ACHN (cell line): Measurements from ENCODE around the gene TST.
A peak's percentile ranks its signal among the peaks of the same experiment; 100 is the strongest.
"Not testable (repeated sequence)": the region's sequence is repeated elsewhere in the genome, so short reads cannot be mapped to it uniquely, and the experiment has no call there.

ENCODE experiments used
- DNase-seq: peaks from one replicate; pipeline ENCODE4 v3.0.0-alpha.2; 2015
- in situ Hi-C: cut with HindIII; loops from 2 replicates; pipeline ENCODE4 v1.10.0; 2017; ENCODE audit warnings: low sequenced_read_pairs, low pct_ligation_motif_present, low pct_unique_long_range_greater_than_20kb

Gene TST

GRCh38 chr22:37000676-37001534, 18.3 kb downstream of the TST start:
- no peak for DNase-seq
- in situ Hi-C loops, result no loop called here

- no peak for DNase-seq
- in situ Hi-C loops, result no loop called here
These were observed 19.8 kb downstream of the TST start for GRCh38 chr22:36999463-36999862.

- peak; percentile 11 for DNase-seq
- in situ Hi-C loops, result no loop called here
These were observed 20.5 kb downstream of the TST start for GRCh38 chr22:36998620-36999351.

GRCh38 chr22:36997746-36998145, 21.5 kb downstream of the TST start:
- in situ Hi-C loops, result no loop called here
- no peak for DNase-seq

- in situ Hi-C loops, result no loop called here
These were observed 28.0 kb downstream of the TST start for GRCh38 chr22:36991206-36991605.

GRCh38 chr22:36990457-36990856, 28.8 kb downstream of the TST start:
- no peak for DNase-seq
- in situ Hi-C loops, result no loop called here

More at GRCh38 chr22:36991206-36991605, 28.0 kb downstream of the TST start:
- DNase-seq, result no peak

- in situ Hi-C loops, DNase-seq: not testable (repeated sequence)
These were observed 30.2 kb downstream of the TST start for GRCh38 chr22:36989012-36989411.

GRCh38 chr22:36988075-36988832, 31.0 kb downstream of the TST start:
- in situ Hi-C loops, result no loop called here
- no peak for DNase-seq

- DNase-seq, result no peak
These were observed 32.9 kb downstream of the TST start for GRCh38 chr22:36986242-36986821.

GRCh38 chr22:36985211-36985889, 33.9 kb downstream of the TST start:
- no peak for DNase-seq
- in situ Hi-C loops, result no loop called here

More at GRCh38 chr22:36986242-36986821, 32.9 kb downstream of the TST start:
- in situ Hi-C loops, result no loop called here

- in situ Hi-C loops, result no loop called here
- DNase-seq, result no peak
These were observed 37.1 kb downstream of the TST start for GRCh38 chr22:36982136-36982535.

GRCh38 chr22:36981247-36981775, 37.9 kb downstream of the TST start:
- in situ Hi-C loops, result no loop called here
- DNase-seq, result no peak

- in situ Hi-C loops, result no loop called here
These were observed 40.0 kb downstream of the TST start for GRCh38 chr22:36979016-36979910.

GRCh38 chr22:36977947-36978660, 41.1 kb downstream of the TST start:
- in situ Hi-C loops, result no loop called here
- peak; percentile 78 for DNase-seq

More at GRCh38 chr22:36979016-36979910, 40.0 kb downstream of the TST start:
- DNase-seq, result no peak

GRCh38 chr22:36977401-36977861, 41.8 kb downstream of the TST start:
- in situ Hi-C loops, result no loop called here
- DNase-seq, result no peak

GRCh38 chr22:36976606-36977005, 42.6 kb downstream of the TST start:
- no peak for DNase-seq
- in situ Hi-C loops, result no loop called here
